SKM-1 treated with dmso at 0.1 percent for 144 hours (cell line): ENCODE results near the gene LRFN4.

ENCODE experiments used
- DNase-seq: peaks from one replicate; lab custom pipeline; 2025; ENCODE audit not compliant: unreplicated experiment; lab: John Stamatoyannopoulos, UW

Gene LRFN4

GRCh38 chr11:66845143-66845875 is 11.6 kb upstream of the LRFN4 start:
- no peak for DNase-seq

GRCh38 chr11:66845876-66846212 is 11.0 kb upstream of the LRFN4 start:
- no peak for DNase-seq

- DNase-seq = no peak
These were observed 10.2 kb upstream of the LRFN4 start for GRCh38 chr11:66846671-66847091.

- DNase-seq = no peak
These were observed 9.2 kb upstream of the LRFN4 start for GRCh38 chr11:66847461-66848232.

- no peak for DNase-seq
These were observed 8.0 kb upstream of the LRFN4 start for GRCh38 chr11:66848671-66849500.

- no peak for DNase-seq
These were observed 7.2 kb upstream of the LRFN4 start for GRCh38 chr11:66849501-66850234.

- DNase-seq = no peak
These were observed 6.7 kb upstream of the LRFN4 start for GRCh38 chr11:66850235-66850587.

GRCh38 chr11:66850588-66851238 is 6.2 kb upstream of the LRFN4 start:
- no peak for DNase-seq

- DNase-seq = no peak
These were observed 5.6 kb upstream of the LRFN4 start for GRCh38 chr11:66851239-66851596.

GRCh38 chr11:66851698-66852465 is 5.0 kb upstream of the LRFN4 start:
- peak; percentile 12 for DNase-seq

- no peak for DNase-seq
These were observed 4.2 kb upstream of the LRFN4 start for GRCh38 chr11:66852466-66853241.

- DNase-seq = no peak
These were observed 3.3 kb upstream of the LRFN4 start for GRCh38 chr11:66853242-66854229.

GRCh38 chr11:66854231-66854661 is 2.6 kb upstream of the LRFN4 start:
- no peak for DNase-seq

- no peak for DNase-seq
These were observed 2.1 kb upstream of the LRFN4 start for GRCh38 chr11:66854729-66855211.

GRCh38 chr11:66855574-66856495 is 1.0 kb upstream of the LRFN4 start:
- peak; percentile 86 for DNase-seq

GRCh38 chr11:66857234-66857926 is 516 bp downstream of the LRFN4 start:
- DNase-seq = no peak
